IPS-11a (cell line): ENCODE data around the gene COL16A1.

Experiments used
- H3K4me3 ChIP-seq: one replicate; pipeline ENCODE4 v1.5.1; 2013; ENCODE audit warnings: low read depth, low read length, control low read depth

Gene COL16A1

DNA sequence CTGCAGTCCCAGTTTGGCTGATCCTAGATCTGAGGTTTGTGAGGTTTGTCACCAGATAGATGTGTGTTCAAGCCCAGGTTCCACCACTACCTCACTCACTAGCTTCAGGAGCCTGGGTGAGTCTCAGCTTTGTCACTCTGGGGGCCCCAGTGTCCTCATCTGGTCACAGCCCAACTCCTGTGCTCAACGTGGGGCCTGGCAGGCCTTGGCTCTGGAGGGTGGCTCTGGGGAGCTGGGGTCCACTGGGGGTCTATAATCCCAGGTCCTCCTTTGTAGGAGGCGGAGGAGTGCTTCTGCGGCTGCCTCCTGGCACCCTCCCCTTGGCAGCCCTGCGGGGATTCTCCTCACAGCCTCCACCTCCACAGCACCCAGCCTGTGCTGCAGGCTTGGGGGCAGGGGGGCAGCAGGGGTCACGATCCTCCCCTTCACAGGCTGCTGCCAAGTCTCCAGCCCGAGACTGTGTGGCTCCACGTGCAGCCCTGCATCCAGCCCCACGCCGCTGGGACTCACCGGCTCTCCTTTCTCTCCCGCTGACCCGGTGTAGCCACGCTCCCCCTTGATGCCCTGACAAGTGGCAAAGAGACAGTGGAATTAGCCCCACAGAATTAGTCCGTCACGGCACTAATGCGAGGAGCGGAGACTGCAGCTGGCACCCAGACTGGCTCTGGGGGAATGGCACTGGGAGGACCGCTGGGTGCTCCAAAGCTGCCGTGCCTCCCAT lies 36.6 kb downstream of the COL16A1 start:
- no peak overlapping the region for H3K4me3 ChIP-seq

DNA sequence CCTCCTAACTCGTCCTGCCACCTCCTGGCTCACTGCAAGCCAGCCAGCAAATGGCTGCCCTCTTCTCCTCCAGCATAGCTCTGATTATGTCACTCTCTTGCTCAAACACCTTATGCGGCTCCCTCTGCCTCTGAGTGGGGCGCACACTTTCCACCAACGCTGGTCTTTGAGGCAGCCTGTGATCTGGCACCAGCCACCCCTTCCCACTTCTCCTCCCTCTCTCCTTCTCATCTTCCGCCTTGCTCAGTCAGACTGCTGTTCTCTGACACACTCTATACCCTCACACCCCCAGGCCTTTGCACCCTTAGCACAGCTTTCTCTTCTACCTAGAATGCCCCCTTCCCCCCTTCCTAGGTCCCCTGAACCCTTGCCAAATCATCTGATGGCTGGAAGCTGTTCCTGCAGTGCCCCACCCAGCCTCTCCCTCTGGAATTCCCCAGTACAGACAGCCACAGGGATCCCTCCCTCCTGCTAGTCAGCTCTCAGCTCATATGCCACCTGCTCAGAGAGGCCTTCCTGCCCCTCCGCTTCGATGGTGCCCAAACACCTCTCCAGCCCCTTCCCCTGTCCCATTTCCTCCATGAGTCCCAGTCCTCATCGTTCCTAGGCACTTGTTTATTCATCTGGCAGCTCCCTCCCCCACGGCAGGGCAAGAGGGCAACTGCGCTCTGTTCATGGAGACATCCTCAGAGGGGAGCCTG lies 37.4 kb downstream of the COL16A1 start:
- no peak overlapping the region for H3K4me3 ChIP-seq

DNA sequence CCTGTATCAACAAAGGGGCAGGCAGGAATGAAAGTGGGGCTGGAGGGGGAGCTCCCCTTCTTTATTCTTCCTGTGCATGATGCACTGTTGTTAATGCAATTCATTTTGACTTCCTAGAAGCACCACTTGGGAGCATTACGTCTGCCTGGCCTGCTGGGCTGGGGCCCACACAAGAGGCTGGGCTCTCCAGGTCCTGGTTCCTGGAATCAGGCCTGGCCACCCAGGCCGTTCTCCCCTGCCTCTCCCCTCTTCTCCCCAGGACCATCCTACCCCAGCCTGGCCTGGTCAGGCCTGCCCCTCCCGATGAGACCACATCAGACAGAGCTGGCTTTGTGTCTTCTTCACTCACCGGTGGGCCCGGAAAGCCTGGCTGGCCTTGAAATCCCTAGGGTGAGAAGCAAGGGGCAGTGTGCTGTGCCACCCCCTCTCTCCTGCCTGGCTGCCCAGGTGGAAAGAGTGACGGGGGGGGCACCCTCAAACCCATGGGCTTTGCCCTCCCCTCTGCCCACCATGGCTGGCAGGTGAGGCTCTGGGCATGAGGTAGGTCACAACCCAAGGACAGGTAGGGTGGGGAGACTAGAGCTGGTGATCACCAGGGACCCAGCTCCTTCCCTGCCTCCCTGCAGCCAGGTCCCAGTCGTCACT lies 38.5 kb downstream of the COL16A1 start:
- no peak overlapping the region for H3K4me3 ChIP-seq

DNA sequence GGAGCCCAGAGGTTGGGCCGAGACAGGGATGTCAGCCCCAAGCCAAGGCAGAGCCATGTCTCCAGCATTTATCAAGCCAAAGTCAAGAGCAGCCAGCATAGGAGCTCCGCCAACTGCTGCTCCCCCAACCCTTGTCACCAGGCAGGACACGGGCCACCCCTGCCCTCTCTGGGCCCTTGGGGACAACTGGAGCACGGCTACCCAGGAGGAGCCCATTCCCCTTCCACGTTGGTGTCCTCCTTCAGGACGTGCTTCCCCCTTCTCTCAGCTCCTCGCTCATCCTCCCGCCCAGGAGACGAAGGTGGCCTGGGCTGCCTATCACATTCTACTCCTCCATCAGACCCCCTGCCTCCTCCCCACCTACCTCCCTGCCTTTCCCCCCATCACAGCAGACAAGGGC lies 39.3 kb downstream of the COL16A1 start:
- no peak overlapping the region for H3K4me3 ChIP-seq

DNA sequence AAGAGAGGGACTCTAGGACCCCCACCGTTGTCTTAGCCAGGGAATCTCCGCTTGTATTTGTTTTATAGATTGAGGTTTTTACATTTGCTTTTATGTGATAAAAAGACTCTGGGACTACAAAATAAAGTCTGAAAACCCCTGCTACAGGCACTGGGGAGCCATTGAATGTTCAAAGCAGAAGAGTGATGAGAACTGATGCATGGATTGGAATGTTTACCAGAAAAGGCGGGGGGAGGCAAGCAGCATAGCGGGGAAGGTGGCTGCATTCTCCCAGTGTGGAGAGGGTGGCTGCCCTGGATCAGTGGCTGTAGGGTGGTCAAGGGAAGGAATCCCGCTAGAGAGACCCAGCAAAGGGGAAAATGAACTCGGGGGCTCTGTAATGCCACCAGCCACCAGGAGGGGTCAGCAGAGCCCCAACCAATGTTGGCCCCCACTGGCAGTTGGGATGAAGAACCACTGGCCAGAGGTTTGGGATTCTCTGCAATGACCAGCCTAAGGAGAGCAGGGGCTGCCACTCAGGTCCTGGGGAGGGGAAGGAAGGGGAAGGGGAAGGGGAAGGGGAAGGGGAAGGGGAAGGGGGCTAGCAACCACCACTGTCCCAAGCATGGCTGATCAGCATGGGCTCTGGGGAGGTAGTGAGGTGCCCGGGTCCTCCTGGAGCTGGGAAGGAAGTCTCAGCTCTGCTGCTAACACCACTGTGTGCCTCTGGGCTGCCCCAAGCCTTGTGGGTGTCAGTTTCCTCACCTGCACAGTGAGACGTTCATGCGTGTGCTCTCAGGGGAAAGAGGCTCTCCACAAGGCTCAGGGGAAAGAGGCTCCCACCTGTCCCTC lies 40.0 kb downstream of the COL16A1 start:
- H3K4me3 ChIP-seq = no peak overlapping the region

DNA sequence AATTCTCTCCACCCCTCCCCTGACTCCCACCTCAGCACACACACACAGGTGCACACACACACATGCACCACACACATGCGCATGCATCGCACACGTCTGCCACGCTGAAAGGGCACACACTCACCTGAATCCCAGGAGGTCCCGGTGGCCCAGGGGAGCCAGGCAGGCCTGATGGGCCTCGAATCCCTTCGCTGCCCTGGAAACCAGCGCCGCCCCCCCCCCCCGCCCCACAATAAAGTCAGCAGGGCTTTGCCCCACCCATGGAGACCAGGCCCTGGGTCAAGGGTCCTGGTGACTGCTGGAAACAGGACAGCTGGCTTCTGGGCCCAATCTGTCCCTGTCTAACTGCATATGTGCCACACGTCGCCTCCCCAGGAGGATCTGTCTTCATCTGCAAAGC lies 41.4 kb downstream of the COL16A1 start:
- H3K4me3 ChIP-seq = no peak overlapping the region

DNA sequence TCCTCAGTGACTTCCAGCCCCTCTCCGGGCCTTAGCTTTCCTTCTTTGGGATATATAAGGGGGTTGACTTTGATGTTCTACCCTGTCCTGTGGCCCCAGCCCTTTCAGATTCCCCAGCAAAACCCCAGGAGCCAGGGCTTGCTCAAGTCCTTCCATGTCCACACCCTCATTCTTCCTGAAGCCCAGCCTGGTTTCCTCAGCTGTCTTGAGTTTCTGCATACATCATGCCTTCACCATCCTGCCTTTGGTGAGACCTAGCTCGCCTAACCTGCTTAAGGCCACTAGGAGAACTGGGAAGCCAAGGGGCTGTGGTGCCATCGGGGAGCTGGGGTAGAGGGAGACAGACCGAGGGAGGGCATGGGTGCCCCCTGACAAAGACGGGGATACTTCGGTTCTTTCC lies 42.0 kb downstream of the COL16A1 start:
- no peak overlapping the region for H3K4me3 ChIP-seq

DNA sequence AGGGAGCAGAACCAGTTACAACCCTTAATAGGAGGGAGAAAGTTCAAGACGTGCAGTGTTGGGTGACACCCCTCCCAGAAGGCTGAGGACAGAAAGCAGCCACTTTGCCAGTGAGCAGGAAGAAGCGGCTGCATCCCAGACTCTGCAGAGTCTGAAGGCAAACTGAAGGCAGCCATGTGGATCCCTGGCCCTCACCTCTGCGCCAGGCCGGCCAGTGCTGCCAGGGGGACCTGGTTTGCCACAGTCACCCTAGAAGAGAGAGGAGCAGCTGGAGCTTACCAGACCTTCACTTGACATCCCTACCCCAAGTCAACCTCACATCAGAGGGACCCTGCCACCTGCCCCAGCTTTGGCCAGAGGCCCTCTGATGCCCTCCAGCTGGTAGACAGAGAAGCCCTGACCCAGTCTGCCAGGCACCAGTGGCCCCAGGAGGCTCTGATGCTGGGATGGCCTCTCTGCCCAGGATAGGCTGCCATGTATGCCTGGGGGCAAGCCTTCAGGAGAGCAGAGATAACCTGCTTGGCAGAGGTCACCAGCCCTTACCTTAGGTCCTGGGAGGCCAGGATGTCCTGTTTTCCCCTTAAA lies 42.9 kb downstream of the COL16A1 start:
- no peak overlapping the region for H3K4me3 ChIP-seq

DNA sequence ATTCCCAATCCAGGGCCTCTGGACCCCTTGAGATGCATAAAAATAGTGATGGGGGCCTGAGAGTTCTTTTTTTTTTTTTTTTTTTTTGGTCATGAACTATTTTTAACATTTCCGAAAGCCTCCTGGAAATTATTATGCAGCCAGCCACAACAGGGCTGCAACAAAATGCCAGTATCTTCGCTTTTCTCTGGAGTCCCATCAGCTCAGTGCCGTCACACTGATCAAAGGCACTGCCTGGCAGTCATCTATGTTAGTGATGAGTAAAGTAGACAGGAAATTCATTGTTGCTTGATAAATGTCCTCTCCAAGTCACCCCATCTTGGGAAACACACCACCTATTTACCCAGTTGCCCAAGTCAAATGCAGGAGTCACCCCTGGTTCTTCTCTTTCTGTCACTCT lies 43.9 kb downstream of the COL16A1 start:
- no peak overlapping the region for H3K4me3 ChIP-seq

DNA sequence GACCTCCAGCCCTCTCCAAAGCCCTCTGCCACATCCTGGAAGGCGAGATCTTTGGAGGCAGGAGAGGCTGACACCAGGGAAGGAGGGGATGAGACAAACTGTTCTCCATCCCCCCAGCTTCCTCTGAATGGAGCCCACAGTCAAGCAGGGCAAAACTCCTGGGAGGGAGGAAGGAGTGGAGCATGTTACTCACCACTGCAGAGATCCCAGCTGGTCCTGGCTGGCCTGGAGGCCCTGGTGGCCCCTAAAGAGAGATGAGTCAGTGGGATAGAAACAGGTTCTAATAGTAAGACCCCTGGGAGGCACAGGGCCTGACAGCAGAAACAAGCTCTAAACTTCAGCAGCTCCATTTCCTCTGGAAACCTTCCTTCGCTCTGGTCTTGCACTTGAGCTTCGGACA lies 45.1 kb downstream of the COL16A1 start:
- no peak overlapping the region for H3K4me3 ChIP-seq

DNA sequence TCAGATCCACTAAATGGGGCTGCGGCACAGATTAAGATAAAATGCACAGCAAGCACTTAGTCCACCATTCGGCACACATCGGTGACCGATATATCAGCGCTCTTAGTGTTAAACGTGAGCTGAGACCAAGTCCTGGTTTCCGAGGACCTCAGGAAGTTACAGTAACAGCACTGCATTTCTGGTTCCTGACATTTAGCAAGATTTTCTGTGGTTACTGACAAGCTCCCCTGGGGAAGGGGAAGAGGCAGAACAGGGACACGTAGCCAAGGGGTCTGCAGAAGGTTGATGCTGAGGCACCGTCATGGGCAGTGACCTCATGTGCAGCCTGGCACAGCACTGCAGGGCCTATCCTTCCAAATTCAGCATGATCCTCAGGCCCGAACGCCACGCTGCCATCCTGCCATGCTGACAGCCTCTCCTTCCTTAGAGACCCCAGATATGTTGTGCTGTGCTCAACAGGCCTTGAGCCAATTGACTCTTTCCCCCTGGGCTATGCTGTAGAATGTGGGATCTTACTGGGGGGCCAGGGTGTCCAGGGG lies 45.8 kb downstream of the COL16A1 start:
- no peak overlapping the region for H3K4me3 ChIP-seq

DNA sequence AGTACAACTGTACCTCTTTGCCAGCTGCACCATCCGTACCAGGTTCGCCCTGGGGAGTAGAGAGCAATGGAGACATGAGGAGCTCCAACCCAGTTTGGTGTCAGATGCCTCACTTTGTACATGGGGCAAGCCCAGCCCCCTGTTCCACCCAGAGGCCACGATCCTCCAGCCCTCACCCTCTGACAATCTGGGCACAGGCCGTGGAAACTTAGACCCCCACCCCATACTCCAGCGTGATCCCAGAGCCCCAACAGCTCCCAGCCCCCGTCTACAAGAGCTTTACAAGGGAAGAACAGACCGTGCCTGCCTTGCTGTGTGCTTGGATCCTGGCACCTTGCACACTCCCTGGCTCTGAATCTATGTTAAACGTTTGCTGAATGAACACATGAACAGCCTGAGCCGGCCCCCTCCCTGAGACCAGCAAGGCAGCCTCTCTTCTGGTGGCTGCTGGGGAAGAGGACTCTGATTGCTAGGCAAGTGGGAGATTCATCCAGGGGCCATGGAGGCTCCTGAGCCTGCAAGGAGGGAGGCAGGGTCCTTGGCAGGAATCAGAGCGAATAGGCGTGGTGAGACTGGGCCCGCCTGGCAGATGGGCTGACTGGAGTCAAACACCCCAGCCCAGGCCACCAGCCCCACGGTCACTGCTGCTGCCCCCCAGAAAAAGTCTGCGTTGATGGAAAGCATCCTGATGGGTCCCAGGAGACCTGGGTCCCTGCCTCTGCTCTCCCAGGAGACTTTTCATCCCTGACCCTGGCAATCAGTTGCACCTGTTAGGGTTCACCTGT lies 46.6 kb downstream of the COL16A1 start:
- no peak overlapping the region for H3K4me3 ChIP-seq

DNA sequence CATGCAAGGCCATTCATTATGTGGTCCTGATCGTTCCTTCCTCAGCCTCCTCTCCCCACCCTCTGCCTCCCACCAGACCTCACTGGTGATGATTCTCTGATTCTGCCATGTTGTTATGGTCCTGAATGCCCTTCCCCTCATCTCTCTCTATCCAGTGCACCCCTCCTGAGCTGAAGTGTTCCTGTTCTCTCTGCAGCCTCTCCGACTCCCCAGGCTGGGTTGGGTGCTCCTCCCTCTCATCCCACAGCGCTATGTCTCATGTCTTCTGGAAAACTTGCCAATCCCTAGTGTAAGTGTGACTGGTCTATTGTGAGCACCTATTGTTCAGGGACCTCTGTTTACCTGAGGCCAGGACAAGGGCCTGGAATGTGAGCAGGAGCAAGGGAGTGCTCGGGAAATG lies 48.1 kb downstream of the COL16A1 start:
- no peak overlapping the region for H3K4me3 ChIP-seq

DNA sequence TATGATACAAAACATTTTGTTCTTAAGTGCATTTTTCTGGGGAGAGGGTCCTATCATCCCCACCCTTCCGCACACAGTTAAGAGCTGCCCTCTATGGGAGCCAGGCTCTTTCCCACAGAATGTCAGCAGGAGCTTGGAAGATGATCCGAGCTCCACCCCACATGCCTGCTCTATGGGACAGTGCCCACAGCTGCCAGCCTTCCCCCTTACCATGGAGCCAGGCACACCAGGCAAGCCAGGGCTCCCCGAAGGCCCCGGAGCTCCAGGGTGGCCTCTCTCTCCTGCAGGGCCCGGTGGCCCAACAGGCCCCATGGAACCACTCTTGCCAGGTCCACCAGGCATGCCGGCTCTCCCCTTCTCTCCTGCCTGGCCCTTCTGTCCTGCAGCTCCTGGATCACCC lies 48.7 kb downstream of the COL16A1 start:
- H3K4me3 ChIP-seq = no peak overlapping the region

DNA sequence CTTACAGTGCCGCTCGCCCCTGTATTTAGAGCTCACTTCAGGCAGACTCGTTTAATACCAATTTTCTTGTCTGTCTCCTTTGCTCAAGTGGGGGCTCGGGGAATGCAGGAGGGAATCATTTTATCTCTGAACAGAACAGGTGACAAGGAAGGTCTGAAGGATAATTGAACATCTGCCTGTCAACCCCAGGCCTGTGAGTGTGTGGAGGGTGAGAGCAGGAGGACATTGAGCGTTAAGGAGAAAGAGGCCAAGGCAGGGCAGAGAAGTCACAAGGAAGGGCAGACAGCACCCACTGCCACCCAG lies 49.4 kb downstream of the COL16A1 start:
- H3K4me3 ChIP-seq = no peak overlapping the region

DNA sequence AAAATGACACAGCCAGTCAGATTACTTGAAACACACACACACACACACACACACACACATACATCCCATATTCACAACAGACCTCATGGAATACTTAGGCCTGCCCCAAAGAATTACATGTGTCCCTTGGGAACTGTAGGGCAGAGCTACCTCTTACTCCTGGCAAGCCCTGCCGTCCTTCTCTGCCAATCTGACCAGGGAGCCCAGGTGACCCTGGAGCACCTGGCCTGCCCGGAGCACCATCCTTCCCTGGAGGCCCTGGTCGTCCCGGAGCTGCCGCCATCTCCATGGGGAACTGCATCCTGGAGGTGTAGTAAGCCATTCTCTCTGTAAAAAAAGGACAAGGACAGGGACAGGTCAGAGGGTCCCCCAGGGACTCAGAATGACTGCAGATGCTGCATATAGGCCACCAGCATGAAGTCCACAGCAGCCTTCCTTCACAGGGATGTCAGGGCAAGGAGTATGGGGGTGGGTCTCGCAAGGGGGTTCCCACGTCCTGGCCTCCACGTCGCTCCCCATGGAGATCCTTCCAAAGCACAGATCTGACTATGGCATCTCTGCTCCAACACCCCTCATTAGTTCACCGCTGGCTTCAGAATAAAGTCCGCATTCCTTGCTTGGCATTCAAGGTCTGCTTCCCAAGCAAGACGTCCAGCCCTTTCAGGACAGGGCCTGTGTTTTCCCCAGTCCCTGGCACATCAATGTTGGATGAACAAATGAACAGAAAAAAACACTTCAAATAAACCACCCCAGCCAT lies 49.9 kb downstream of the COL16A1 start:
- H3K4me3 ChIP-seq = no peak overlapping the region

DNA sequence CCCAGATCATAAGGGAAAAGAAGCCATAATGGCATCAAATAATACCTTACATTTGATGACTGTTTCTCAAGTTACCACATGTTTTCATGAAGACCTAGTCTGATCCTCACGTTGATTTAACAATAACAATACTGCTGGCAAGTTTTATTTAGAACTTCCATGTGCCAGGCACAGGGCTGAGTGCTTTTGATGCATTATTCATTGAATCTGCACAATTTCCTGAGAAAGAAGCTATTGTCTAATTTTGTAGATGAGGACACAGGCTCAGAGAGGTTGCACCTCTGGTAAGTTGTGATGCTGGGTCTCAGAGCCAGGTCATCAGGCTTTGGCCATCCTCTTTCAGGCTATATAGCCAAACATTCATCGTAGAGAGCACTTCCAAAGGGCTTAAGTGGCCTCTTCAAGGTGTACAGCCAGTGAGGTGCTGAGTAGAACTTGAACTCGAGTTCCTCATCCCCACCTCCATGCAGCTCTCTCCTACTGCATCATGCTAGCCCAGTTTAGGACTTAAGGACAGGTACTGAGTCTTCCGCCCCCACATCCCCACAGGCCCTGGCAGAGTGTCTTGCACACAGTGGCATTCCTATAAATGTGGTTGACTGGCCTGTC lies 50.8 kb downstream of the COL16A1 start:
- H3K4me3 ChIP-seq = no peak overlapping the region

DNA sequence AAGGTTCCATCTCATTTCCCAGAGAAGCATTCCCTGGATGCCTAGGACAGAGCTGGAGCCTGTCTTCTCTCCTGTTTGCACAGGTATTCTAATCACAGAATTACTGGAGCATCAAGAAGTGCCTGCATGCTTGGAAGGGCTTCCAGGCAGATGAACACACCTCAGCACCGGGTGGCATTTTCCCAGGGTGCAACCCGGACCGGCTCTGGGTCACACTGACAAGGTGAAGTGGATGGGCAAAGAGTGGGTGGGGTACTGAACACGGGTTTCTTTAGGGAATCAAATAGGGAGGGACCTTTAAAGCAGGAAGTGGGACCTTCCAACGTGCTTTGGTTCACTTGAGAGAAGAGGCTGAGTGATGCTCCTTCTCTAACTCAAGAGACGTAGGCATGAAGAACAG lies 52.1 kb downstream of the COL16A1 start:
- H3K4me3 ChIP-seq = no peak overlapping the region

DNA sequence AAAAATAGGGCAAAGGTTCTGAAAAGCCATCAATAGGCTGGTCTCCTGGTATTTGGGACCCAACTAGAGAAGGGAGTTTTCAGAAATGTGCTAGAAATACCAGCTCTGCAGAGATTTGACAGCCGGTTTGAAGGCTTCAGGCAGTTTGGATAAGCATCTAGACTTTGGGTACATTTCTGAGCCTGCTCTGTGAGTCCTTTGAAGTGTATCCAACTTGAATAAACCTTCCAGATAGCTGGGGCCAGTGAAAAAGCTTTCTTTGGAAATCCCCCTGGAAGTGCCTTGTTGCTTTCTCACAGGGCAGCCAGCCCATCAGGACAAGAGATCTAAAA lies 52.8 kb downstream of the COL16A1 start:
- no peak overlapping the region for H3K4me3 ChIP-seq
